Upper lobe of left lung (tissue), 4 donors: ENCODE data around the gene ZNF407.

Experiments used
- EP300 ChIP-seq, 4 donors: sonication (generic); formaldehyde crosslinking; IDR thresholded peaks; one replicate each; pipeline ENCODE4 v1.5.1; 2017; ENCODE audit warnings: antibody characterized with exemption in 4 of 4, control low read depth in 2 of 4
- POLR2A ChIP-seq, 4 donors: fragments of 450-650 bp; IDR thresholded peaks; one replicate each; pipeline ENCODE4 v1.5.1; 2016 to 2017; ENCODE audit warnings: antibody characterized with exemption in 4 of 4, mild to moderate bottlenecking in 2 of 4
- POLR2AphosphoS5 ChIP-seq, 2 donors: sonication (generic); formaldehyde crosslinking; IDR thresholded peaks; one replicate each; pipeline ENCODE4 v1.5.1; 2017; ENCODE audit warnings: antibody characterized with exemption in 2 of 2
- TF ChIP-seq, protein P1 (sequence below), 6 experiments: fragments of 450-650 bp in 4 of 6; fragments of 200-600 bp in 2 of 6; sonication (generic) in 2 of 6; IDR thresholded peaks; one replicate each; pipeline ENCODE4 v1.5.1; 2016 to 2019; ENCODE audit warnings: antibody characterized with exemption in 6 of 6

DNA sequence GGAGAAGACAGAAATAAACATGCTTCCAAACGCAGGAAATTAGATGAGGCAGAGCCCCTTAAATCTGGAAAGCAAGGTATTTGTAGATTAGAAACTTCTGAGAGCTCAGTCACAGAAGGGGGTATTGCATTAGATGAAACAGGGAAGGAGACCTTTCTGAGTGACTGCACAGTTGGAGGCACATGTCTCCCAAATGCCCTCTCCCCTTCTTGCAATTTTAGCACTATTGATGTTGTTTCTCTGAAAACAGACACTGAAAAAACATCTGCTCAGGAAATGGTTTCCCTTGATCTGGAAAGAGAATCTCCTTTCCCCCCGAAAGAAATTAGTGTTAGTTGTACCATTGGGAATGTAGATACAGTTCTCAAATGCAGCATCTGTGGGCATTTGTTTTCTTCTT, 33.5 kb downstream of the ZNF407 start:
- TF ChIP-seq, protein P1, sequence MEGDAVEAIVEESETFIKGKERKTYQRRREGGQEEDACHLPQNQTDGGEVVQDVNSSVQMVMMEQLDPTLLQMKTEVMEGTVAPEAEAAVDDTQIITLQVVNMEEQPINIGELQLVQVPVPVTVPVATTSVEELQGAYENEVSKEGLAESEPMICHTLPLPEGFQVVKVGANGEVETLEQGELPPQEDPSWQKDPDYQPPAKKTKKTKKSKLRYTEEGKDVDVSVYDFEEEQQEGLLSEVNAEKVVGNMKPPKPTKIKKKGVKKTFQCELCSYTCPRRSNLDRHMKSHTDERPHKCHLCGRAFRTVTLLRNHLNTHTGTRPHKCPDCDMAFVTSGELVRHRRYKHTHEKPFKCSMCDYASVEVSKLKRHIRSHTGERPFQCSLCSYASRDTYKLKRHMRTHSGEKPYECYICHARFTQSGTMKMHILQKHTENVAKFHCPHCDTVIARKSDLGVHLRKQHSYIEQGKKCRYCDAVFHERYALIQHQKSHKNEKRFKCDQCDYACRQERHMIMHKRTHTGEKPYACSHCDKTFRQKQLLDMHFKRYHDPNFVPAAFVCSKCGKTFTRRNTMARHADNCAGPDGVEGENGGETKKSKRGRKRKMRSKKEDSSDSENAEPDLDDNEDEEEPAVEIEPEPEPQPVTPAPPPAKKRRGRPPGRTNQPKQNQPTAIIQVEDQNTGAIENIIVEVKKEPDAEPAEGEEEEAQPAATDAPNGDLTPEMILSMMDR (IDR thresholded peaks at IDR 0.05) = no peak
- TF ChIP-seq POLR2A (IDR thresholded peaks at IDR 0.05) (no peak), EP300 (IDR thresholded peaks at IDR 0.05) (no peak), POLR2AphosphoS5 (IDR thresholded peaks at IDR 0.05) (no peak)
